NCI-H187 (cell line): ENCODE results near the gene SPEN.
"Not testable (repeated sequence)": the region's sequence is repeated elsewhere in the genome, so short reads cannot be mapped to it uniquely, and the experiment has no call there.

Experiments
- DNase-seq, 2 experiments: peaks; one replicate each; lab custom pipeline; 2025; lab: John Stamatoyannopoulos, UW

The SPEN gene, protein sequence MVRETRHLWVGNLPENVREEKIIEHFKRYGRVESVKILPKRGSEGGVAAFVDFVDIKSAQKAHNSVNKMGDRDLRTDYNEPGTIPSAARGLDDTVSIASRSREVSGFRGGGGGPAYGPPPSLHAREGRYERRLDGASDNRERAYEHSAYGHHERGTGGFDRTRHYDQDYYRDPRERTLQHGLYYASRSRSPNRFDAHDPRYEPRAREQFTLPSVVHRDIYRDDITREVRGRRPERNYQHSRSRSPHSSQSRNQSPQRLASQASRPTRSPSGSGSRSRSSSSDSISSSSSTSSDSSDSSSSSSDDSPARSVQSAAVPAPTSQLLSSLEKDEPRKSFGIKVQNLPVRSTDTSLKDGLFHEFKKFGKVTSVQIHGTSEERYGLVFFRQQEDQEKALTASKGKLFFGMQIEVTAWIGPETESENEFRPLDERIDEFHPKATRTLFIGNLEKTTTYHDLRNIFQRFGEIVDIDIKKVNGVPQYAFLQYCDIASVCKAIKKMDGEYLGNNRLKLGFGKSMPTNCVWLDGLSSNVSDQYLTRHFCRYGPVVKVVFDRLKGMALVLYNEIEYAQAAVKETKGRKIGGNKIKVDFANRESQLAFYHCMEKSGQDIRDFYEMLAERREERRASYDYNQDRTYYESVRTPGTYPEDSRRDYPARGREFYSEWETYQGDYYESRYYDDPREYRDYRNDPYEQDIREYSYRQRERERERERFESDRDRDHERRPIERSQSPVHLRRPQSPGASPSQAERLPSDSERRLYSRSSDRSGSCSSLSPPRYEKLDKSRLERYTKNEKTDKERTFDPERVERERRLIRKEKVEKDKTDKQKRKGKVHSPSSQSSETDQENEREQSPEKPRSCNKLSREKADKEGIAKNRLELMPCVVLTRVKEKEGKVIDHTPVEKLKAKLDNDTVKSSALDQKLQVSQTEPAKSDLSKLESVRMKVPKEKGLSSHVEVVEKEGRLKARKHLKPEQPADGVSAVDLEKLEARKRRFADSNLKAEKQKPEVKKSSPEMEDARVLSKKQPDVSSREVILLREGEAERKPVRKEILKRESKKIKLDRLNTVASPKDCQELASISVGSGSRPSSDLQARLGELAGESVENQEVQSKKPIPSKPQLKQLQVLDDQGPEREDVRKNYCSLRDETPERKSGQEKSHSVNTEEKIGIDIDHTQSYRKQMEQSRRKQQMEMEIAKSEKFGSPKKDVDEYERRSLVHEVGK (N-terminal part only)

DNA sequence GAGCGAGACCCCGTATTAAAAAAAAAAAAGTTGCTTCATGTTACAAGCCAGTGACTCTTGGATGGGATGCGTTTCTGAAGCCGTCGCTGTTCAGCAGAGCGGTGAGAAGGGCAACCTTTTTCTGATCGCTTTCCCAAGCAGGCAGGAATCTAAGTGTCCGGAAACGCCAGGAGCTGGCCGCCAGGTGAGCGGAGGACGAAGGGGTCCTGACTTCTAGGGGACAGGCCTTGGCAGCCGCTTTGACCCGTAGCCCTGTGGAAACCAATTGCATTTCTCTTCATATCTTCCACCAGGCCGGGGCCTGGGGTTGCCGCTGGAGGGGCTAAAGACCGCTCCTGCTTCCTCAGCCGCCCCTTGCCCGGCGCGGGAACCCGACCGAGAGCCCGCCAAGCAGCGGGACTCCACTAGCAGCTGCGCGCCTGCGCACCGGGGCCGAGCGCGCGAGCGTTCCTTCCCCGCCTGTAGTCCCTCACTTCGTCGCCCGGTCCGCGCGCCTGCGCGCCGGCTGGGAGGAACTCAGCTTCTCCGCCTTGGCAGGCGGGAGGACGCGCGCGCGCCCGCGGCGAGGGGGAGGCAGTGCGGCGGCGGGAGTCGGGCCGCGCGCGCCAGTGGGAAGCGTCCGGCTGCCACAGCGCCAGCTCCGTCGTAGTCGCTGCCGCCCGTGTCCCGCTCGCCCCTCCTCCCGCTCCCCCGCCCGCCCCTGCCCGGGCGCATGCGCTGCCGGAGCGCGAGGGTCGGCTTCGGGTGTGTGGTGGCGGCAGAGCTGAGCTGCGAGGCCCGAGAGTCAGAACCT, at the start of gene SPEN:
TSS of gene SPEN (plus strand) at position 608 of the 793 bp plus-strand sequence. CDS start 361 bp downstream, outside the sequence.
- DNase-seq, result peak; percentile 88 to 94

DNA sequence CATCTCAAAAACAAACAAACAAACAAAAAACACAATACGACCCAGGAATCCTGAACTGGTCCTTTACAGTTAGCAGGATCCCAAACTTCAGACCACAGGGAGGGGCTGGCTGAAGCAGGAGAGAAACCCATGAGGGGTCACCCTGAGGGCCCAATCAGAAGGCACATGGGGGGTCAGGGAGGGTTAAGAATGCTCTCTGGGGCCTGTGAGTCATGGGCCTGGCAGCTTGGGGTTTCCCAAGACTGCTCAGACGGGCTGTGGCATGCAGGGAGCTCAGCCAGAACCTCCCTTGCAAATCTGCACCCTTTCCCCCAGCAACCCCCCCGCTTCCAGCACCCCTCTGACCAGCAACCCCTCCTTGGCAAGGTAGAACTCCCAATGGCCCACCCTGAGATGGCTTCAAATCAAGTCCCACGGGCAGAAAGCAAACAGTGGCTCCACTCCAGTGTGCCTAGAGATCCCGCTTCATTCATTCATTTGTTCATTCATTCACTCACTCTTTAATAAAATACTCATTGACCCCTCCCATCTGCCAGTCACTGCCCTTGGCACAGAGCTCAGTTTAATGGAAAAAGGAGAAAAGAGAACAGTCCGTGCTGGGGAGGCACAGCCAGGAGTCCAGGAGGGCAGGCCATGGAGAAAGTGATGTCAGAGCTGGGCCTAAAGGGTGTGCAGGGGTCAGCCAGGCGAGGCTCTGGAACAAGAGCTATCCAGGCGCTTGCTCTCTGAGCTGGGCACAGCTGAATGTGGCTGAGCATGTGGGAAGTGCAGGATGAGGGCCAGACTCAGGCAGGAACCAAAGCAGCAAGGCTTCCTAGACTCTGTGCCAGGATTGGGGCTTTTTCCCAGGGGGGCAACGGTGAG, 48.3 kb upstream of the SPEN start:
- no peak for DNase-seq

DNA sequence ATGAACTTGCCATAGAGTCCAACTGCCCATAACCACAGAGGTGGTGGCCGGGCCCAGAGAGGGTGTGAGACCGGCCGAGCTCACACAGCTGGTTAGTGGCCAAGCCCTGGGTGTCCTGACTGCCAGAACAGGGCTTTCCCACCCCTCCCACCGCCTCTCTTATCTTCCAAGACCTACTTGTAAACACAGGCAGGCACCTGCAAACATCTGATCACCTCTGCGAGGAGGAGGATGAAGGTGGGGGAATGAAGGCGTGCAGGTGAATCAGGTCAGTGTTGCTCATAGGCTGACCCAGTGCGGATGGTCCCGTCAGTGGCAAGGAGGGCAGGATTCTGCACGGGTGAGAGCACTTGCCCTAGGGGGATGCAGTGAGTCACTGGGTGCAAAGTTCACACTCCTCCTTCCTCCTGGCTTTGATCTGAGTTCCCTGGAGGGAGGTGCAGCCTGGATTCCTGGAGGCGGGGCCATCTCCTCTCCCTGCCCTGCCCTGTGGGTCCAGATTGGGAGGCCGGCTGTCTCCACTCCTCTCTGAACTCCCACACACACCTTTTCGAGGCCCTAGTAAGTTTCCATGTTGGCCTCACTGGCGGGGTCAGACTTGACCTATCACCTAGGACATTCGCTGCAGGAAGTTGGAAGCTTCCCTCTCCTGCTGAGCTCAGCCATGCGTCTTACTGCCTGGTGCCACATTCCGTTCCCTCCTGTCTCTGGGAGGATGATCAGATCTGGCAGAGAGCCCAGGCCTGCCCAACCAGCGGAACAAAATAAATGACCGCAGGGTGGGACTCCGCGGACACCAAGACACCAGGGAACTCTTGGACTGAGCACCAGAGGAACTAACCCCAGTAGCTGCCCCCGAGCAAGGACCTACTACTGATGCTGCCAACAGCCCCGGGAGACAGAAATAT, 47.3 kb upstream of the SPEN start:
- no peak for DNase-seq

DNA sequence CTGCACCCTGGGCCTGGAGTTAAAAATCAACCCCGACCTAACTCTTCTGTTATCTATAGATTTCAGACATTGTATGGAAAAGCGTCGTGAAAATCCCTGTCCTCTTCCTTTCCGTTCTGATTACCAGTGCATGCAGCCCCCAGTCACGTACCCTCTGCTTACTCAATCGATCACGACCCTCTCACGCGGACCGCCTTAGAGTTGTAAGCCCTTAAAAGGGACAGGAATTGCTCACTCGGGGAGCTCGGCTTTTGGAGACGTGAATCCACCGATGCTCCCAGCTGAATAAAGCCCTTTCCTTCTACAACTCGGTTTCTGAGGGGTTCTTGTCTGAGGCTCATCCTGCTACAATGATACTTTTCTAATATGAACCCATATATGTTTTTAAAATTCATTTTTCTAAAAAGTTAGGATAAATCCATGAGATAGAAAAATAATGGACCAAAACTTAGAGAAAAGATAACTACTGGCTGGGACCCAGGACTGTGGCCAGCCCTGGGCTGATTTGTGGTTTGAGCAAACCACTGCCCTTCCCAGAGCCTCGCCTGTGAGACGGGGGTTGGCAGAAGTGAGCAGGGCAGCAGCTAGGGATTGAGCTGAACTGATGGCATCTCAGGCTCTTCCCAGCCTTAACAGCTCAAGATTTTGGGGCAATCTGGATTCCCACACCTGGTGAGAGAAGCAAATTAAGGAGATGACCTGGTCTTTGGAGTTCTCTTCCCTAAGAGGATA, 45.1 kb upstream of the SPEN start:
- DNase-seq, result no peak

DNA sequence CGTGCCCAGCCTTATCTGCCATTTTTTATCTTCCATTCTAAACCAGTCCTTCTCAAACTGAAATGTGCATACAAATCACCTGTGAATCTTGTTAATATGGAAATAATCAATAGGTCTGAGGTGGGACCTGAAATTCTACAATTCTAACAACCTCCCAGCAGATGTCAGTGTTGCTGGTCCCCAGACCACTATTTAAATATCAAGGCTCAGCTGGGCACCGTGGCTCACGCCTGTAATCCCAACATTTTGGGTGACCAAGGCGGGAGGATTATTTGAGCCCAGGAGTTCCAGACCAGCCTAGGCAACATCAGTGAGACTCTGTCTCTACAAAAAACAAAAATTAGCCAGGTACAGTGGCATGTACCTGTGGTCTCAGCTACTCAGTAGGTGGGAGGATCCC, 44.1 kb upstream of the SPEN start:
- no peak for DNase-seq

DNA sequence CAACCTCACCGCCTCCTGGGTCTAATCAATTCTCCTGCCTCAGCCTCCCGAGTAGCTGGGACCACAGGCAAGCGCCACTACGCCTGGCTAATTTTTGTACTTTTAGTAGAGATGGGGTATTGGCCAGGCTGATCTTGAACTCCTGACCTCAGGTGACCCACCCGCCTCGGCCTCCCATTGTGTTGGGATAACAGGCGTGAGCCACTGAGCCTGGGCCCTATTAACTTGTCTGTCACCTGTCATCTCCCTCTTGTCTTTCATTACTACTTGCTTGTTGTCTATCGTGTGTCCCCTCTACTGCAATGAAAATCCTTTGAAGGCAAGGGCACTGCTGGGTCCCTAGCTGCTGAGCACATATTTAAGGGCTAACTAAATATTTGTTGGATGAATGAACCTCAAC, 43.4 kb upstream of the SPEN start:
- DNase-seq, result no peak

DNA sequence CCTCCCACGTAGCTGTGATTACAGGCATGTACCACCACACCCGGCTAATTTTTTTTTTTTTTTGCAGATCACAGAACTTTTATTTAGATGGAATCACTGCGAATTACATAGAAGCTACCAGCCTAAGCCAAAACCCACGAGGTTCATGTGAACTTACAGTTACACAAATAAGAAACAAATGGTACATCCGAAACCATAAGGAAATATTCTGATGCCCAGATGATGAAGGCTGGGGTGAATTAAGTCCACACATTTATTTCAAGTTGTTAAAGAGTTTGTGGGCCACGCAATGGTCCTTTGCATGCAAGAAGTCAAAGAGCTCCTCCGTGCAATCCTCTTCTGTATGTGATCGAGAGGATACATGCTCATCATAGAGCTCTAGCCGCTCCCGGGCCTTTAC, 40.4 kb upstream of the SPEN start:
- DNase-seq, result no peak

DNA sequence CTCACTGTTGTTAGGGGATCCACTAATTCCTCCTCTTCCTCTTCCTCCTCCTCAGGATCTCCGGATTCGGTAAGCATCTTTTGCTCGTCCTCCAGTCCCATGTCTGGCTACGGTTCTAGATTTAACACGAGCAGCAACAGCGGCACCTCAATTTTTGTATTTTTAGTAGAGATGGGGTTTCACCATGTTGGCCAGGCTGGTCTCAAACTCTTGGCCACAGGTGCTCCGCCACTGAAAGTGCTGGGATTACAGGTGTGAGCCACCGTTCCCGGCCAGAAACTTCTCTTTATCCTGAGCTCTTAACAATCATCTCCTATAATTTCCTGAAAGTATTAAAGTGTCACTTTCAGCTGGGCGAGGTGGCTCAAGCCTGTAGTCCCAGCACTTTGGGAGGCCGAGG, 40.0 kb upstream of the SPEN start, which contains the start of gene UQCRHL:
TSS of gene UQCRHL (minus strand) at position 101 of the 400 bp plus-strand sequence. CDS start at position 101, 0 bp downstream.
- not testable (repeated sequence) for DNase-seq

DNA sequence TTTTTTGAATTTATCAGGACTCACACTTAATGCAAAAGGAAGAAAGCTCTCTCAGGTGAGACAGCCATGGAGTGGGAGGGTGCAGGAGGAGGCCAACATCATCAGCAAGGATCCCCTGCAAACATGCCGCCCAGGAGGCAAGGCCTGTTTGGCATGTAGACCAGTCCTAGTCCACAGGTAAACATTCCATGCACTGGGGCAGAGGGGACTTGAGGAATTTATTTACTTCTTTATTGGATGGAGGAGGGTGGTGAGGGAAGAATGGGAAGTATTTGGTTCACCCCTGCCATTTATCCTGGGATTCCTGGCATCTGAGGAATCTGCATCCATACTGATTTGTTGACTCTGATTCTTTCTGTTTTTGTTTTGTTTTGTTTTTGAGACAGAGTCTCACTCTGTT, 38.6 kb upstream of the SPEN start:
- DNase-seq, result no peak

DNA sequence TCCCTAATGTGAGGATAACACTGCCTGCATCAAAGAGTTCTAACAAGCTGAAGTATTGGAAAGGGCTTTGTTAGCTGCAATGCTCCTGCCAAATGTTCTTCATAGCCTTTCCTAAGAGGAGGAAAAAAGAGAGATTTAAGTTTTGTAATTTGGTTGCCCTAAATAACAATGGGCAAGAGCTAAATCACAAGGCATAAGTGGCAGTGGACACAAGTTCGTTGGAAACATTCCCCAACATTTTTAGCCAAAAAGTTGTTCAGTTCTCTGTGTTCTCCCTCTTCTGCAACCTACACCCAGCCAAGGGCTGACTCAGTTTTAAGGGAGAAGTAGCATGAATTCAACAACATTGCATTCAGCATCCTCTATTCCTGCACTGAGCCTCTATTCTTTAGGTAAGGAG, 37.4 kb upstream of the SPEN start:
- no peak for DNase-seq

DNA sequence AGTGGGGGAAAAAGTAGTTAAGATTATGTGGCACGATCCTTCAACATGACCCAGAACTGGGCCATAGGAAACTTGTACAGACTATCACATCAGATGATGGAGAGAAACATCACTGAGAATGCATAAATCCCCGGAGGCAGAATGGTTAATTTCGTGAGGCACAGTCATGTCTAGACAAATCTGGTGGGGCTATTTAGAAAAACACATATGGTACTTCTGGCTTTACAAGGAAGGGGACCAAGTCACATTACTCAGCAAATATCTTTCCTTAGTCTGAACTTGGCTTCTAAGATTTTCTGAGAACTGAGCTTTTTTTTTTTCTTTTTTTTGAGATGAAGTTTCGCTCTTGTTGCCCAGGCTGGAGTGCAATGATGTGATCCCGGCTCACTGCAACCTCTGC, 30.8 kb upstream of the SPEN start:
- no peak for DNase-seq

DNA sequence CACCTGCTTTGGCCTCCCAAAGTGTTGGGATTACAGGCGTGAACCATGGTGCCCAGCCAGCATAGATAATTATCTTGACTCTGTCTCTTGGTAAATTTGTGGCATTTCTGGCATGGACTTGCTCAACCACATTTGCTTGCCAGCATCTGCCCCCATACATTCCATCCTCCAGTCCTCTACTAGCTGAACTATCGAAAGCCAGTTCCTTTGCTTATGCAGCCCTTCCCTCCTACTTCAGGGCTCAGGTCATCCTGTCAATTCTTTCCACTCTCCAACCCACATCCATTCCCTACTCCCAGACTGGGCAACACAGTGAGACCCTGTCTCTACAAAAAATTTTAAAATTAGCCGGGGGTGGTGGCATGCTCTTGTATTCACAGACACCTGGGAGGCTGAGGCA, 27.0 kb upstream of the SPEN start:
- no peak for DNase-seq

DNA sequence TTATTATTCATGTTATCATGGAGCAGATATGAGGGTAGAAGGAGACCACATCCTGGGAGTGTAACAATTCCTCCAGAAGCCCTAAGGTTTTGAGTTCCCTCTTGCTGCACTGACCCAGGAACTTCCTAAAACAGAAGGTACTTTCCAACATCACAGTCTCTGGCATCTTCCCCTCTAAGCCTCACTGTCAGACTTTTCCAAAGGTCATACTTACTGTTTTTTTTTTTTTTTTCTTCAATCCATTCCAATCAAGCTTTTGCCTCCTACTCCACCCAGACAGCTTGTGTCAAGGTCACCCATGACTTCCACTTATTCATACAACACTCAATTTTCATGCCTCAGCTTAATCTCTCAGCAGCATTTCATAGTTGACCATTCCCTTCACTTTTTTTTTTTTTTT, 21.7 kb upstream of the SPEN start:
- DNase-seq, result no peak

DNA sequence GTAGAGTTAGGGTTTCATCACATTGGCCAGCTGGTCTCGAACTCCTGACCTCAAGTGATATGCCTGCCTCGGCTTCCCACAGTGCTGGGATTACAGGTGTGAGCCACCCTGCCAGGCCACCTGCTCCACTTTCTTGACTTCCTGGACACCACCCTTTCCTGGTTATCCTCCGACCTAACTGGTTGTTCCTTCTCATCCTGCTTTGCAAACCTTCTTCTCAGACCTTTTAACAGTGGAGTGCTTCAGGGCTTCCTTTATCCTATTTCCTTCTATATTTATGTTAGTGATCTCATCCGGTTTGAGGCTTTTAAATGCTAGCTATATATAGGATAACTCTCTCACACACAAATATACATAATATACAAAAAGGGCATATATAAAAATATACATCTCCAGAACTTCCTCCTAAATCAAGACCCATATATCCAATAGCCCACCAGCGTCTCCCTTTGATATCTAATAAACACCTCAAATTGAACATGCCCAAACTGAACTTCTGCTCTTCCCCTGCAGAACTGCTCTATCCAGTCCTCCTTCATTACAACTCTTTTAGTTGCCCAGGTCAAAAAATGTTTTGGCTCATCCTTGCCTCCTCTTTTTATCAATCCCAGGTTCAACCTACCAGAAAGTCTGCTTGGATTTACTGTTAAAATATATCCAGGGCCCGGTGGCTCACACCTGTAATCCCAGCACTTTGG, 20.5 kb upstream of the SPEN start:
- DNase-seq, result no peak

DNA sequence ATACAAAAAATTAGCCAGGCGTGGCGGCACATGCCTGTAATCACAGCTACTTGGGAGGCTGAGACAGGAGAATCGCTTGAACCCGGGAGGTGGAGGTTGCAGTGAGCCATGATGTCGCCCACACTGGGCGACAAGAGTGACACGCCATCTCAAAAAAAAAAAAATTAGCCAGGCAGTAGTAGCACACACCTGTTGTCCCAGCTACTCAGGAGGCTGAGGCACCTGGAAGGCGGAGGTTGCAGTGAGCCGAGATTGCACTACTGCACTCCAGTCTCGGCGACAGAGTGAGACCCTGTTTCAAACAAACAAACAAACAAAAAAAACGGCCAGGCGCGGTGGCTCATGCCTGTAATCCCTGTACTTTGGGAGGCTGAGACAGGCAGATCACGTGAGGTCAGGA, 19.9 kb upstream of the SPEN start:
- DNase-seq, result not testable (repeated sequence)

DNA sequence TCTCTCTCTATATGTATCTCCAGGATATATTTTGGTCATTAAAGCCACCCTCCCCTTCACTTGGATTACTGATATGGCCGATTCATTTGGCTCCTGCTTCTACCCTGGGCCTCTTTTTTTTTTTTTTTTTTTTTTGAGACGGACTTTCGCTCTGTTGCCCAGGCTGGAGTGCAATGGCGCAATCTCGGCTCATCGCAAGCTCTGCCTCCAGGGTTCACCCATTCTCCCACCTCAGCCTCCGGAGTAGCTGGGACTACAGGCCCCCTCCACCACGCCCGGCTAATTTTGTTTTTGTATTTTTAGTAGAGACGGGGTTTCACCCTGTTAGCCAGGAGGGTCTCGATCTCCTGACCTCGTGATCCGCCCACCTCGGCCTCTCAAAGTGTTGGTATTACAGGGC, 18.6 kb upstream of the SPEN start:
- not testable (repeated sequence) for DNase-seq

DNA sequence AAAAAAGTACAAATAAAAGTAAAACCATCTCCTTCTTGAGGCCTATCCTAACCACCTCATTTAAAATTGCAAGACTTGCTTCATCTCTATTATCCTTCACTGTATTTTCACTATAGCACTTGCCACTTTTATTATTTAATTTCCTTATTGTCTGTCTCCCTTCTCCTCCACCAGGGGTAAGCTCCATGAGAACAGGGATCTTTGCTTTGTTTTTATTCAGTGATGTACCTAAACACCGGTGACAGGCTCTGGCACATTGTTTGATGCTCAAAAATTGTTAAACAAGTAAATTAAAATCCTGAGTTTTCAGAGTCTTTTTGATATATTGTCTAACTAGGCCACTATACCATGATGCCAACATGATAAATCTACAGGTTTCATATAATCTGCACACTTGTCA, 17.2 kb upstream of the SPEN start:
- DNase-seq, result no peak

DNA sequence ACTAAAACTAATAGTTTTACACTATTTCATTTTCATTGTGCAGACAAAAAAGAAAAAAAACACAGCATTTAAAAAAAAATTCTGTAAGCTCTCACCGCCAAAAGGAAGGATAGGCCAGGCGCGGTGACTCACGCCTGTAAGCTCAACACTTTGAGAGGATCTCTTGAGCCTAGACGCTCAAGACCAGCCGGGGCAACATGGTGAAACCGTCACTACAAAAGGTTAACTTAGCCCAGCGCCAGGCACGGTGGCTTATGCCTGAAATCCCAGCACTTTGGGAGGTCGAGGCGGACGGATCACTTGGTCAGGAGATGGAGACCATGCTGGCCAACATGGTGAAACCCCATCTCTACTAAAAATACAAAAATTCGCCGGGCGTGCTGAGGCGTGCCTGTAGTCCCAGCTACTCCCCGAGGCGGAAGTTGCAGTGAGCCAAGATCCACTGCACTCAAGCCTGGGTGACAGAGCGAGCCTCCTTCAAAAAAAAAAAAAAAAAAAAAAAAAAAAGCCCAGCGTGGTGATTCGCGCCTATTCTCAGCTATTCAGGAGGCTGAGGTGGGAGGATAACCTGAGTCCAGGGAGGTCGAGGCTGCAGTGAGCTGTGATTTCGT, 14.3 kb upstream of the SPEN start:
- peak; percentile 29 to 32 for DNase-seq
